Progenitor cell of endocrine pancreas (in vitro differentiated cells): ENCODE results near the gene SLC48A1. TPM values are rescaled to one million over a fixed set of nuclear protein-coding genes. Genes with fewer than 3 reads are reported as not detected.

Experiments used
- DNase-seq: peaks from one replicate; pipeline ENCODE4 v3.0.0; 2021; ENCODE audit warnings: low spot score; ENCODE audit not compliant: unreplicated experiment
- H3K27ac Mint-ChIP-seq: 2 replicates; pipeline ENCODE4 v1.8.0; 2021; ENCODE audit warnings: mild to moderate bottlenecking, moderate library complexity, mixed read lengths
- H3K27me3 Mint-ChIP-seq: 2 replicates; pipeline ENCODE4 v1.8.0; 2021; ENCODE audit warnings: mixed read lengths
- H3K36me3 Mint-ChIP-seq: 2 replicates; pipeline ENCODE4 v1.8.0; 2022; ENCODE audit warnings: mixed read lengths; ENCODE audit not compliant: insufficient read depth
- H3K4me1 Mint-ChIP-seq: 2 replicates; pipeline ENCODE4 v1.8.0; 2021; ENCODE audit warnings: low read depth, mixed read lengths
- H3K4me3 Mint-ChIP-seq: 2 replicates; pipeline ENCODE4 v1.8.0; 2021; ENCODE audit warnings: low read depth, mild to moderate bottlenecking, moderate library complexity, mixed read lengths
- H3K9me3 Mint-ChIP-seq: 2 replicates; pipeline ENCODE4 v1.8.0; 2021; ENCODE audit warnings: low read depth, mixed read lengths
- total RNA-seq: library from RNA; stranded (reverse); gene quantifications from 2 replicates; pipeline ENCODE4 v1.2.1, GENCODE V29; 2021
- TF ChIP-seq, protein P1 (sequence below): fragments of 200-600 bp; sonication (generic); IDR thresholded peaks from one replicate; pipeline ENCODE4 v1.5.0; 2021; ENCODE audit warnings: antibody characterized with exemption, mild to moderate bottlenecking; ENCODE audit not compliant: unreplicated experiment

The SLC48A1 gene
- total RNA-seq, 1 donor from 2014 or later = 15.1 TPM

DNA sequence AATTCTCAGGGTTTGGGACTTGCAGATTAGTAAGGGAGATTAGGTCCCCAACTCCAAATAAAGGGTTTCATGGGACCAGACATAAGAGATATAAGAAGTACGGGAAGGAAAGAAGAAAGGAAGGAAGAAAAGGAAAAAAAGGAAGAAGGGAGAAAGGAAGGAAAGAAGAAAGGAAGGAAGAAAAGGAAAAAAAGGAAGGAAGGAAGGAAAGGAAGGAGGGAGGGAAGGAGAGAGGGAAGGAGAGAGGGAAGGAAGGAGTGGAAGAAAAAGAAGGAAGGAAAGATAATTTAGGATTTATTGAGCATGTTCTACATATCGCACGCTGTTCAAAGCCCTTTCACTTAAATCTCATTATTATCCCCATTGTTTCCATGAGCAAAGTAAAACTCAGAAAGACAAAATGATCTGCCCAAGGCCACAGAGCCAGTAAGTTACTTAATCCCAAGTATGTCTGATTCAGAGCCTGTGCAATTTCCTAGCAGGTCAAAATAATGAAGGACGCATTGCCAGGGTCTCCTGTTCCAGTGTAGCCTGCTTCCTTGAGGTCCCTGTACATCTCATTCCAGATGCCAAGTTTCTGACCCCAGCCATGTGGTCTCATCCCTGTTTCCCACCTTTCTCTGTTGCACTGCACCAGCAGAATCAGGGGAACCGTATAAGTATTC lies 50.5 kb downstream of the SLC48A1 start:
- peaks cover 24% of the 10 kb centered on the region for H3K4me1 Mint-ChIP-seq
- H3K4me3 Mint-ChIP-seq = no peak overlapping the region
- no peaks in the 10 kb centered on the region for H3K27me3 Mint-ChIP-seq
- H3K9me3 Mint-ChIP-seq = no peaks in the 10 kb centered on the region
- DNase-seq = no peak
- H3K36me3 Mint-ChIP-seq = no peaks in the 10 kb centered on the region
- TF ChIP-seq, protein P1, sequence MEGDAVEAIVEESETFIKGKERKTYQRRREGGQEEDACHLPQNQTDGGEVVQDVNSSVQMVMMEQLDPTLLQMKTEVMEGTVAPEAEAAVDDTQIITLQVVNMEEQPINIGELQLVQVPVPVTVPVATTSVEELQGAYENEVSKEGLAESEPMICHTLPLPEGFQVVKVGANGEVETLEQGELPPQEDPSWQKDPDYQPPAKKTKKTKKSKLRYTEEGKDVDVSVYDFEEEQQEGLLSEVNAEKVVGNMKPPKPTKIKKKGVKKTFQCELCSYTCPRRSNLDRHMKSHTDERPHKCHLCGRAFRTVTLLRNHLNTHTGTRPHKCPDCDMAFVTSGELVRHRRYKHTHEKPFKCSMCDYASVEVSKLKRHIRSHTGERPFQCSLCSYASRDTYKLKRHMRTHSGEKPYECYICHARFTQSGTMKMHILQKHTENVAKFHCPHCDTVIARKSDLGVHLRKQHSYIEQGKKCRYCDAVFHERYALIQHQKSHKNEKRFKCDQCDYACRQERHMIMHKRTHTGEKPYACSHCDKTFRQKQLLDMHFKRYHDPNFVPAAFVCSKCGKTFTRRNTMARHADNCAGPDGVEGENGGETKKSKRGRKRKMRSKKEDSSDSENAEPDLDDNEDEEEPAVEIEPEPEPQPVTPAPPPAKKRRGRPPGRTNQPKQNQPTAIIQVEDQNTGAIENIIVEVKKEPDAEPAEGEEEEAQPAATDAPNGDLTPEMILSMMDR = no peak
- H3K27ac Mint-ChIP-seq = no peak overlapping the region

DNA sequence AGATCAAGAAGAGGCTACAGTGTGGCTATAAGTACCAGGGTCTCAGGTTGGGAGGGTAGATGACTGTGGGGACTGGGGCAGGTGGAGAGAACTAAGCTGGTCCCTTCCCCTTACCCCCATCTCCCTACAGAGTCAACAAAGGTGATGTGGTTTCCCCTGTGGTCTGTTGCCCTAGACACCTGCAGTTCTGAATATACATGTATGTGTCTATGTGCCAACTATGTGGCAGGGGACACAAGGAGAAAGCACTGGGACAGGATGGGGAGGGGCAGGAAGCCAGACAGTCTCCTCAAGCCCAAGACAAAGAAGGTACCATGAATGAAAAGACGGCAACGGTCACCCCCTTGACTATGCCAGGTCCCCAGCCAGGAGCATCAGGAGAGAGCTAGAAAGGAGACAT lies 51.2 kb downstream of the SLC48A1 start:
- TF ChIP-seq, protein P1 = no peak
- no peaks in the 10 kb centered on the region for H3K27me3 Mint-ChIP-seq
- H3K27ac Mint-ChIP-seq = no peak overlapping the region
- no peak overlapping the region for H3K4me3 Mint-ChIP-seq
- no peaks in the 10 kb centered on the region for H3K9me3 Mint-ChIP-seq
- no peaks in the 10 kb centered on the region for H3K36me3 Mint-ChIP-seq
- DNase-seq = no peak
- H3K4me1 Mint-ChIP-seq = peaks cover 23% of the 10 kb centered on the region

DNA sequence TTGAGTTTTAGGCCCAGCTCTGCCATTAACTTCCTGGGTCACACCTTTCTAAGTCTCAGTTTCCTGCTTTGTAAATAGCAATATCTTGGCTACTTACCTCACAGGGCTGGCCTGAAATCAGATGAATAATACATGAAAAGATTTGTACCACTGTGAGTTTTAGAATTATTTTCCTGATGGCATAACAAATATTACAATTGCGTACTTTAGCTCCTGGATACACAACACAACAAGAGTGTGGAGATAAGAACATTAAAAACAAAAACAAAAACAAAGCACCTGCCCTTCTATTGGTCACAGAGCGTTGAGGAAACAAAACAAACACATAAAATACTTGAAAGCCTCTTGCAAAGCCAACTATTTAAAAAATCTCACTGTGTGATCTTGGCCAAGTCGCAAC lies 51.6 kb downstream of the SLC48A1 start:
- no peak for DNase-seq
- Mint-ChIP-seq H3K9me3 (no peaks in the 10 kb centered on the region), H3K27ac (no peak overlapping the region), H3K4me3 (no peak overlapping the region), H3K27me3 (no peaks in the 10 kb centered on the region), H3K36me3 (no peaks in the 10 kb centered on the region), H3K4me1 (peaks cover 23% of the 10 kb centered on the region)
- TF ChIP-seq, protein P1 = no peak

DNA sequence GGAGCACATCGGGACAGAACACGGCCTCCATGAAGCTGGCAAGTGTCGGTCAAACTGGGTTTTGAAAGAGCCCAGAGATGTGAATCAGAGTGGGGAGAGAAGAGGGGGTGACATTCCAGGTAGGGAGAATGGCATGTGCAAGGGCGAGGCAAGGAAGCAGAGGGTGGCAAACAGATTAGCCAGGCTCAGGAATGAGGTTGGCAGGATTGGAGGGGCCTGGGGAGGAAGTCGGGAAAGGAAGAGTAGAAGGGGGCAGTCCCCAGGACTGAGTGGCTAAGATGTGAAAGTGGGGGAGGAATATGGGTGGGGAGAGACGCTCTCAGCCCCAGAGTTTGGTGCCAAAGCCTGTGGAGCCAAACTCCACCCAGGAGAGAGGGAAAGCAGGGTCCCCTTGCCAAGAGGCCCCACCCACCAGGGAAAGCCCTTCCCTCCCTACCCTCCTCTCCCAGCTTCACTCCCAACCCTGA lies 52.2 kb downstream of the SLC48A1 start:
- no peak for DNase-seq
- H3K4me3 Mint-ChIP-seq = no peak overlapping the region
- H3K9me3 Mint-ChIP-seq = no peaks in the 10 kb centered on the region
- H3K27me3 Mint-ChIP-seq = no peaks in the 10 kb centered on the region
- H3K27ac Mint-ChIP-seq = no peak overlapping the region
- H3K4me1 Mint-ChIP-seq = peaks cover 22% of the 10 kb centered on the region
- no peaks in the 10 kb centered on the region for H3K36me3 Mint-ChIP-seq
- TF ChIP-seq, protein P1 = no peak

DNA sequence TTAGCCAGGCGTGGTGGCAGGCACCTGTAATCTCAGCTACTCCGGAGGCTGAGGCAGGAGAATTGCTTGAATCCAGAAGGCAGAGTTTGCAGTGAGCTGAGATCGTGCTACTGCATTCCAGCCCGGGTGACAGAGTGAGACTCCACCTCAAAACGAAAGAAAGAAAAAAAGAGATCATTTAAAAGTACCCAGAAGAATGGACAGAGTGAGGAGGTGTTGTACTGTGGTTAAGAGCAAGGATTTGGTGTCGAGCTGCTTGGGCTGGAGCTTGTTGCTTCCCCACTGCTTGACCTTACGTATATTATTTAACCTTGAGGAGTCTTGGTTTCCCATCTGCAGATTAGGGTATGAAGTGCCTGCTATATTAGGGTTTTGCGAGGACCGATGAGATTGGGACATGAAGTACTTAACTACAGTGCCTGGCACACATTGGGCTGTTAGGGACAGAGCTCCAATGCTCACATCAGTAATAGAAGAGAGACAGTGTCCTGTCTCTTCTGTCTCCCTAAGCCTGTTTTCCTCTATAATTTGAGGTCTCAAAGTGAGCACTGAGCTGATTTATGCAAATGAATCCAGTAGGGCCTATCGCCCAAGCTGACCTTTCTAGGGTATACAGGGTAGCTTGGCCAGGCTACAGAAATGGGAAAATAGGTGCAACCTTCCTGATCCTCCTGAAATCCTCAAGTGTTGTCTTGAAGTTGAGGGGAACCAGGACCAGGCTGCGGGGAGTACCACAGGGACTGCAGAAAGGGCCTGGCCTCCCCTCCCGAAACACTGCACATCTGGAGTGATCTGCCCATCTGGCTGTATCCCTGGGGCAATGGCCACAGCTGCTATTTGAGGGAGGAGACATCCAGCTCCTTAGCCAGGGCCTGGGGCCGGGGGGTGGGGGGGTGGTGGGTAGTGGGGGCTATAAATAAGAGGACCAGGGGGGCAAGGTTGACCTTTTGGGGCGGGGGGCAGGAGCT lies 55.3 kb downstream of the SLC48A1 start:
- Mint-ChIP-seq H3K4me3 (no peak overlapping the region), H3K36me3 (no peaks in the 10 kb centered on the region), H3K4me1 (peaks cover 3% of the 10 kb centered on the region), H3K27me3 (peaks cover 4% of the 10 kb centered on the region), H3K27ac (no peak overlapping the region), H3K9me3 (no peaks in the 10 kb centered on the region)
- TF ChIP-seq, protein P1 = no peak
- no peak for DNase-seq
